Small intestine (tissue), 7 donors: ENCODE data around the gene DRGX. TPM values are rescaled to one million over a fixed set of nuclear protein-coding genes. Genes with fewer than 3 reads are reported as not detected.

Source experiments
- DNase-seq, 2 donors: peaks; one replicate each; pipeline versions ENCODE4 v3.0.0 to v3.0.0-alpha.2; 2013
- FAIRE-seq: peaks from 2 replicates; lab custom pipeline; 2012; peaks lifted over from hg19 to GRCh38; lab: Jason Lieb, UNC
- H3K27ac ChIP-seq, 3 donors: one replicate each; pipeline ENCODE4 v1.5.1; 2013; ENCODE audit warnings: low read length in 2 of 3, mild to moderate bottlenecking in 2 of 3, control low read depth in 1 of 3, inconsistent platforms in 1 of 3, low read depth in 1 of 3, moderate library complexity in 1 of 3
- H3K27me3 ChIP-seq, 3 donors: one replicate each; pipeline ENCODE4 v1.6.1; 2013; ENCODE audit warnings: low read length in 3 of 3, inconsistent platforms in 1 of 3; ENCODE audit not compliant: control insufficient read depth in 3 of 3, insufficient read depth in 3 of 3
- H3K36me3 ChIP-seq, 3 donors: one replicate each; pipeline ENCODE4 v1.6.1; 2013; ENCODE audit warnings: low read length in 3 of 3, inconsistent platforms in 1 of 3, low read depth in 1 of 3, mild to moderate bottlenecking in 1 of 3, moderate library complexity in 1 of 3; ENCODE audit not compliant: control insufficient read depth in 3 of 3, insufficient read depth in 2 of 3
- H3K4me1 ChIP-seq, 3 donors: one replicate each; pipeline ENCODE4 v1.6.1; 2013; ENCODE audit warnings: low read length in 2 of 3, inconsistent platforms in 1 of 3, low read depth in 1 of 3, mild to moderate bottlenecking in 1 of 3, moderate library complexity in 1 of 3; ENCODE audit not compliant: control insufficient read depth in 3 of 3, insufficient read depth in 2 of 3
- H3K4me3 ChIP-seq, 3 donors: one replicate each; pipeline ENCODE4 v1.5.1; 2013; ENCODE audit warnings: low read length in 3 of 3, control low read depth in 1 of 3, inconsistent platforms in 1 of 3, low read depth in 1 of 3, mild to moderate bottlenecking in 1 of 3, moderate library complexity in 1 of 3
- H3K9me3 ChIP-seq, 2 donors: one replicate each; pipeline ENCODE4 v1.6.1; 2013; ENCODE audit warnings: low read depth in 1 of 2, low read length in 1 of 2; ENCODE audit not compliant: control insufficient read depth in 2 of 2, insufficient read depth in 1 of 2
- WGBS, 3 donors: extraction: QIAGEN DNeasy Blood & Tissue Kit; methylation state at CpG; one replicate each; pipeline ENCODE4 v1.1.7; 2013; 5-methylcytosine and 5-hydroxymethylcytosine counted together
- polyA plus RNA-seq, 4 donors: library from polyadenylated mRNA; stranded (reverse) in 3 of 4; unstranded in 1 of 4; fragments of 200-250 nt in 3 of 4; fragments of 120-200 nt in 1 of 4; gene quantifications; one replicate each; pipeline versions ENCODE4 v1.2.1 to v1.2.3, GENCODE V29; 2013
- donor health status: healthy with polysubstance abuse.
- donor health status: control.
- donor health status: control.
- donor health status: Bipolar disorder and iron deficiency.
- donor health status: healthy.

Gene DRGX
- polyA plus RNA-seq, 4 donors: not detected

DNA sequence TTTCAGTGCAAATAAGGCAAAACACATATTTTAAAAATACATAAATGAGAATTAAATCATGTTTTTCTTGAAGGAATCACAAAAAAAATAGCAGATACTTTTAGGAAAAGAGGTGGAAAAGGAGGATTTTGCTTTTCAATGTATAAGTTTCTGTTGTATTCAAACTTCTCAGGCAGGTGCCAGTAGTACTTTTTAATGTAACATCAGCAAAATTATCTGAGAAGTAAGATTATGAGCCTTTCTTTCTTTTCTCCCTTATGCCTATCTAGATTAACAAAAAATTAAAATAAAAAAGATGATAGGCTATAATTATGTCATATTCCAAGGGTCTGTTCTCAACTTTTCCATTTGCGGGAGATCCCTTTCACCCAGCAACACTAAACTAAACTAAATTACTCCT, 2.6 kb downstream of the DRGX start:
- no peaks in the 10 kb centered on the region for H3K9me3 ChIP-seq
- H3K4me1 ChIP-seq: no peaks in the 10 kb centered on the region
- H3K4me3 ChIP-seq: no peak overlapping the region
- 91 to 95% (median 94%) methylated on average over 1 of the region's 1 CpG for WGBS, 3 donors
- H3K27me3 ChIP-seq: peaks cover 12 to 73% (median 41%) of the 10 kb centered on the region in 3 donors
- no peaks in the 10 kb centered on the region for H3K36me3 ChIP-seq
- no peak for FAIRE-seq
- no peak overlapping the region for H3K27ac ChIP-seq
- no peak for DNase-seq

DNA sequence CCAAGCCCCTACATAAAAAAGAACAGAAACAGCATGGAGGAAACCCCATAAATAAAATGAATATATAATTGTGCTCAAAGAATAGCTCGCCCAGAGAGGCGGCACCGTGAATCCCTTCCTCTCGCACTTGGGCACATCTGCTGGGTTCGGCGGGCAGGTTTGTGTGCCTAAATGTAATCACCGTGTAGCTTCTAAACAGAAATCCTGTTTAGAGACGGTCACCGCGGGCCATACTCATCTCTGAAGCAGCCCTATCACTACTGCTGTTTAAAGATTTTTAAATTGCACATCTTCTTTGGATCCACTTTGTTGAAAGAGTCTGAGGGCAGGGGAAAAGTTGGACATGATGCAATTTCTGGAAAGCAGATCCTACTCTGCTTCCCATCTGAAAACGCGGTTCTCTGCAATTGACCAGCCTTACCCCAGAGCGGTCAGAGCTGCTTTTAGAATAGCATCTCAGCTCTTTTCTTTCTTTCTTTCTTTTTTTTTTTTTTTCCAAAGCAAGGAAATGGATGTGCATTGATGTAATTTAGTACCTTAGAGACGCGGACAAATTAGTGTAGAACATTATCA, 6.4 kb downstream of the DRGX start:
- DNase-seq: no peak
- no peak for FAIRE-seq
- H3K27me3 ChIP-seq: peaks cover 0 to 44% (median 13%) of the 10 kb centered on the region in 3 donors
- 88 to 92% (median 91%) methylated on average over 15 of the region's 15 CpGs for WGBS, 3 donors
- no peak overlapping the region for H3K27ac ChIP-seq
- no peaks in the 10 kb centered on the region for H3K9me3 ChIP-seq
- no peak overlapping the region for H3K4me3 ChIP-seq
- no peaks in the 10 kb centered on the region for H3K36me3 ChIP-seq
- no peaks in the 10 kb centered on the region for H3K4me1 ChIP-seq

DNA sequence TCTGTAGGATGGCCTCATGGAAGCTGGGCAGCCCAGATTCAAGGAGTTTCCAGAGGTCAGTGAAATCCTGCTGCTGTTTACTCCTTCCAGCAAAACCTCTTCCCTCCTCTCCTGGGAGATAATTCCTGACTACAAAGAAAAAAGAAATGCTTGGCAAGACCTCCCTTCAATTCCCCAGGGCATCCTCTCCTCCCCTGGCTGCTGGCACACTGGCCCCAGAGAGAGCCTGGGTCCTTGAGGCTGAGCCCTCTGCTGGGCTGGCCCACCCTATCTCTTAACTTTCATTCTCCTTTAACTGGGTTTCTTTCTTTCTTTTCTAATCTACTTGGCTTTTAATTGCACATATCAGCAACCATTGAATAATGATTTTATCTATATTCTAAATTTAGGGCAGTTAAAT, 7.7 kb downstream of the DRGX start:
- Histone ChIP-seq H3K36me3 (no peaks in the 10 kb centered on the region), H3K27ac (no peak overlapping the region), H3K4me1 (no peaks in the 10 kb centered on the region), H3K4me3 (no peak overlapping the region), H3K27me3 (peaks cover 0 to 34% (median 5%) of the 10 kb centered on the region in 3 donors), H3K9me3 (no peaks in the 10 kb centered on the region)
- DNase-seq: no peak
- FAIRE-seq: no peak

DNA sequence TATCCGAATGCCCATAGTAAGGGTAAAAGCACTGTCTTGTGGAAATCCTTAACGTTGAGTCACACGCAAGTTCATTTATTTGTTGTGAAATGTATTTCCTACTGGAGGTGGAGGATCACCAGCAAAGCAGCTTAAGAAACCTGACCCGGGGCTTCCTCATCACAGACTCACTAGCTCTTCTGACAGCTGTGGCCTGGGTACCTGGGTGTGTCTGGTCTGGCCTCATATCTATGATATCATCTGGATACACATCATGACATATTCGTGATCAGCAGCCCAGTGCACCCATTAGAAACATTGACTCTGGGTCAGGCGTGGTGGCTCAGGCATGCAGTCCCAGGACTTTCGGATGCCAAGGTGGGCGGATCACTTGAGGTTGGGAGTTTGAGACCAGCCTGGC, 8.8 kb downstream of the DRGX start:
- DNase-seq (no peak), FAIRE-seq (no peak)
- 84 to 90% (median 85%) methylated on average over 8 of the region's 8 CpGs for WGBS, 3 donors
- no peaks in the 10 kb centered on the region for H3K9me3 ChIP-seq
- peaks cover 0 to 31% (median 4%) of the 10 kb centered on the region in 3 donors for H3K27me3 ChIP-seq
- no peak overlapping the region for H3K27ac ChIP-seq
- H3K4me3 ChIP-seq: no peak overlapping the region
- H3K4me1 ChIP-seq: no peaks in the 10 kb centered on the region
- no peaks in the 10 kb centered on the region for H3K36me3 ChIP-seq

DNA sequence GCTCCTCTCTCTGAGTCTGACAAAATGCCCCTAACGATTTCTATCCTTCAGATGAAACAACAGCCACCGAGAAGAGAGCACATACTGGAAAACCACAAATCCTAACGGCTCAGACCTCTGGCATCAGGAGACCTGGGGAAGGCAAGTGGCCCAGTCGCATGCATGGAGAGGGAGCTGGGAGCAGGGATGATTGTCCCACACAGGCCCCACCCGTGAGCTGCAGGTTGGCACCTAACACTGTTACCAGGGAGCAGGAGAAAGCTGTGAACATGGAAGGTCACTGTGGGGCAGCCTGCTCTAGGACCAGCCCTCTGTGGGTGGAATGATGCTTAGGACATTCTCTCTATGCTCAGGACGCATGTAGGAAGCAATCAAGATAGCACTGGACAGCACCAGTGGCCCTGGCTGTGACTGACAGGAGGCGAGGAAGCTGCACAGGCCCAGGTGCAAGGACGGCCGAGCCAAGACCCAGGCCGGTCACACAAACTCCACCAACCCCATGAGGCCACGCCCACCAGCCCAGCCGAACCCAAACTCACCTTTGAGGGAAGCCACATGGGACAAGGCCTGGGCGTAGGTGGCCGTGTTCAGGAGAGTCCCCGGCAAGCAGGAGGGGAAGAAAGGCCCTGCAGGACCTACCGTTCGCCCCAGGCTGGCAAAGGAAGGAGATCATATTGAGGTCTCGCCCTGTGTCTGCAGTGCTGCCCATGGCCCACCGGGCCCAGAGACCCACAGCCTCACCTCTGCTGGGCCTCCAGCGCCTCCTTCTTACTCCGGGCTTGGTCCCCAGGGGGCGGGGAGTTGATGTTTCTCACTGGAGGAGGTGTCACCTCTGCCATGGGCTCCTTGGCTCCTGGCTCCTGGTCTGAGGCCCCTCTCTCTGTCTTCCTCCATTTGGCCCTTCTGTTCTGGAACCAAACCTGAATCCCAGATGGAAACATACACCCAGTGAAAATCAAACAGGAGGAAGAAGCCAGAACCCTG, 9.7 kb downstream of the DRGX start:
- no peak overlapping the region for H3K27ac ChIP-seq
- no peaks in the 10 kb centered on the region for H3K9me3 ChIP-seq
- 55 to 74% (median 66%) methylated on average over 22 of the region's 22 CpGs for WGBS, 3 donors
- no peaks in the 10 kb centered on the region for H3K36me3 ChIP-seq
- H3K4me3 ChIP-seq: no peak overlapping the region
- H3K4me1 ChIP-seq: no peaks in the 10 kb centered on the region
- peaks cover 0 to 24% (median 0%) of the 10 kb centered on the region in 3 donors for H3K27me3 ChIP-seq
- DNase-seq: no peak
- no peak for FAIRE-seq

GRCh38 chr10:49384268-49384953, 11.5 kb downstream of the DRGX start:
- Histone ChIP-seq H3K4me3 (no peak overlapping the region), H3K9me3 (no peaks in the 10 kb centered on the region), H3K36me3 (no peaks in the 10 kb centered on the region), H3K27me3 (peaks cover 0 to 14% (median 0%) of the 10 kb centered on the region in 3 donors), H3K4me1 (no peaks in the 10 kb centered on the region), H3K27ac (no peak overlapping the region)
- DNase-seq (no peak), FAIRE-seq (no peak)
- 62 to 68% (median 64%) methylated on average over 14 to 16 of the region's 16 CpGs for WGBS, 3 donors

- Histone ChIP-seq H3K4me3 (no peak overlapping the region), H3K9me3 (no peaks in the 10 kb centered on the region), H3K27me3 (peaks cover 0 to 11% (median 0%) of the 10 kb centered on the region in 3 donors), H3K4me1 (no peaks in the 10 kb centered on the region), H3K27ac (no peak overlapping the region), H3K36me3 (no peaks in the 10 kb centered on the region)
- no peak for DNase-seq
- 57 to 85% (median 77%) methylated on average over 4 of the region's 4 CpGs for WGBS, 3 donors
- FAIRE-seq: no peak
Measured at GRCh38 chr10:49383853-49384252, 12.0 kb downstream of the DRGX start.

GRCh38 chr10:49382826-49383225, 13.1 kb downstream of the DRGX start:
- H3K9me3 ChIP-seq: no peaks in the 10 kb centered on the region
- H3K4me1 ChIP-seq: no peaks in the 10 kb centered on the region
- no peak overlapping the region for H3K4me3 ChIP-seq
- FAIRE-seq (no peak), DNase-seq (no peak)
- H3K27me3 ChIP-seq: peaks cover 0 to 4% (median 0%) of the 10 kb centered on the region in 3 donors
- WGBS, 3 donors: 74 to 86% (median 83%) methylated on average over 5 of the region's 5 CpGs
- no peak overlapping the region for H3K27ac ChIP-seq
- no peaks in the 10 kb centered on the region for H3K36me3 ChIP-seq
